Activated naive CD8-positive, alpha-beta T cell treated with anti-CD3 and anti-CD28 coated beads for 36 hours (primary cell): ENCODE results near the gene ZNF581. TPM values are rescaled to one million over a fixed set of nuclear protein-coding genes. Genes with fewer than 3 reads are reported as not detected.

Experiments
- DNase-seq: peaks from one replicate; pipeline ENCODE4 v3.0.0; 2021
- H3K27ac Mint-ChIP-seq: one replicate; pipeline ENCODE4 v1.8.0; 2022; ENCODE audit warnings: mild to moderate bottlenecking, moderate library complexity, mixed read lengths
- H3K27me3 Mint-ChIP-seq: one replicate; pipeline ENCODE4 v1.8.0; 2022; ENCODE audit warnings: mild to moderate bottlenecking, mixed read lengths
- H3K36me3 Mint-ChIP-seq: one replicate; pipeline ENCODE4 v1.8.0; 2021; ENCODE audit warnings: mild to moderate bottlenecking, mixed read lengths
- H3K4me1 Mint-ChIP-seq: one replicate; pipeline ENCODE4 v1.8.0; 2021; ENCODE audit warnings: mixed read lengths
- H3K4me3 Mint-ChIP-seq: one replicate; pipeline ENCODE4 v1.8.0; 2022; ENCODE audit warnings: mild to moderate bottlenecking, moderate library complexity, mixed read lengths
- H3K9me3 Mint-ChIP-seq: one replicate; pipeline ENCODE4 v1.8.0; 2022; ENCODE audit warnings: mixed read lengths
- total RNA-seq, 2 experiments: library from RNA; stranded (reverse); gene quantifications; one replicate each; pipeline ENCODE4 v1.2.3, GENCODE V29; 2021

Gene ZNF581
- total RNA-seq, 2 experiments from 2014 or later = 39.9 to 42.3 TPM

DNA sequence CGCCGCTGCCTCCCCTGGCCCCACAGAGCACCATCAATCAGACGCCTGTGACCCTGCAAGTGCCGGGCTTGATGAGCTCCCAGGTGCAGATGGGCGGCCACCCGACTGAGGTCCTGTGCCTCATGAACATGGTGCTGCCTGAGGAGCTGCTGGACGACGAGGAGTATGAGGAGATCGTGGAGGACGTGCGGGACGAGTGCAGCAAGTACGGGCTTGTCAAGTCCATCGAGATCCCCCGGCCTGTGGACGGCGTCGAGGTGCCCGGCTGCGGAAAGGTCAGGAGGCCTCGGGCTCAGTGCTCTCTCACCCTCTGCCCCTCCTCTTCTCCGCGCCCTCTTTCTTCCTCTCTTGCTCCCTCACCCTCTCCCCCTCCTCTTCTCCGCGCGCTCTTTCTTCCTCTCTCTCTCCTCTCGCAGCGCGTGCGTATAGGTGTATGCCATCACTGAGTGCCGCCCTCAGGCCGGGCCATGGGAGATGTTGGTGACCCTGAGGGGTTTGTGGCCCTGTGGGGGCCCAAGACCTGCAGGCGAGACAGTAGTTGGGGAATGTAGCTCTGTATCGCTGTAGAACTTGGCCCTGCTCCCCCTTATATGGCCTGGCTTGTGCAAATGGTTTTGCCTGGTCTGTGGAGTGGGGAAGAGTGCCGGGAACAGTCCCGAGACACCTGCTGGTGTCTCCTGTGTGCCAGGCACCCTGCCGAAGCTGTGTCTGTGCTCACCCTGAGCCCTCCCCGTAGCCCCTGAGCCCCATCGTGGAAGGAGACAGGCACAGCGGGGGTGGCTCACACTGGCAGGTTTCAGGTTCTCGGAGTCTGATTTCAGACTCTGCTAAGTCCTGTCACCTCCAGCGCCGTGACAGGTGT lies 26.2 kb downstream of the ZNF581 start:
- Mint-ChIP-seq H3K27ac (no peak overlapping the region), H3K4me1 (peaks cover 47% of the 10 kb centered on the region), H3K9me3 (no peaks in the 10 kb centered on the region), H3K27me3 (no peaks in the 10 kb centered on the region), H3K4me3 (no peak overlapping the region), H3K36me3 (peaks cover 17% of the 10 kb centered on the region)
- DNase-seq = no peak

- peaks cover 47% of the 10 kb centered on the region for H3K4me1 Mint-ChIP-seq
- peaks cover 18% of the 10 kb centered on the region for H3K36me3 Mint-ChIP-seq
- no peak overlapping the region for H3K4me3 Mint-ChIP-seq
- peak overlapping the region; percentile 23 for H3K27ac Mint-ChIP-seq
- H3K9me3 Mint-ChIP-seq = no peaks in the 10 kb centered on the region
- no peak for DNase-seq
- H3K27me3 Mint-ChIP-seq = no peaks in the 10 kb centered on the region
Measured at GRCh38 chr19:55670280-55671053, 27.0 kb downstream of the ZNF581 start.

GRCh38 chr19:55671054-55671378 lies 27.6 kb downstream of the ZNF581 start:
- peaks cover 20% of the 10 kb centered on the region for H3K36me3 Mint-ChIP-seq
- H3K27ac Mint-ChIP-seq = peak overlapping the region; percentile 23

GRCh38 chr19:55672418-55672817 lies 29.0 kb downstream of the ZNF581 start:
- no peak for DNase-seq
- H3K36me3 Mint-ChIP-seq = peaks cover 23% of the 10 kb centered on the region
- H3K9me3 Mint-ChIP-seq = no peaks in the 10 kb centered on the region
- no peak overlapping the region for H3K27ac Mint-ChIP-seq
- H3K4me3 Mint-ChIP-seq = no peak overlapping the region
- H3K4me1 Mint-ChIP-seq = peaks cover 58% of the 10 kb centered on the region
- no peaks in the 10 kb centered on the region for H3K27me3 Mint-ChIP-seq

More at GRCh38 chr19:55671054-55671378, 27.6 kb downstream of the ZNF581 start:
- Mint-ChIP-seq H3K9me3 (no peaks in the 10 kb centered on the region), H3K4me3 (no peak overlapping the region), H3K4me1 (peaks cover 51% of the 10 kb centered on the region), H3K27me3 (no peaks in the 10 kb centered on the region)
- no peak for DNase-seq

DNA sequence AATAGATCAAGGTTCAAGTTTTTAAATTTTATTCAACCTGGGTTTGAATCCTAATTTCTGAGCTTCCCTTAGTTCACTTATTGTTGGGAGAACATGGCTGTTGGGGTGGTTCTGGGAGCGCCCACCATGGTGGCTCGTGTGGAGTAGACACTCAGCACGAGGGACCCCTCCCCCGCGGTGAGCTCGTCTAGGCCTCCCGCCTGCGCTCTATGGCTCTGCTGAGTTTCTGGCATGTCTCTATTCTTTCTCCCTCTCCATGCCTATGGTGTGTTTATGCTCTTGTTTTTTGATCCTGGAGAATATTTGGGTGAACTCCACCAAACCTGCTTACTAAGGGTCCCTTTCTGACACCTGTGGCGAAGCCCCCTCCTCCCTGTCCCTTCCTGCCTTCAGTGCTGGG lies 30.0 kb downstream of the ZNF581 start:
- peak overlapping the region; percentile 14 for H3K4me3 Mint-ChIP-seq
- H3K4me1 Mint-ChIP-seq = peaks cover 61% of the 10 kb centered on the region
- peak overlapping the region; percentile 58 for H3K27ac Mint-ChIP-seq
- H3K36me3 Mint-ChIP-seq = peaks cover 30% of the 10 kb centered on the region
- H3K9me3 Mint-ChIP-seq = no peaks in the 10 kb centered on the region
- H3K27me3 Mint-ChIP-seq = no peaks in the 10 kb centered on the region
- DNase-seq = no peak

GRCh38 chr19:55673889-55674288 lies 30.4 kb downstream of the ZNF581 start:
- peak overlapping the region; percentile 14 for H3K4me3 Mint-ChIP-seq
- DNase-seq = no peak
- peaks cover 34% of the 10 kb centered on the region for H3K36me3 Mint-ChIP-seq
- no peaks in the 10 kb centered on the region for H3K9me3 Mint-ChIP-seq
- H3K27me3 Mint-ChIP-seq = no peaks in the 10 kb centered on the region
- peak overlapping the region; percentile 58 for H3K27ac Mint-ChIP-seq
- H3K4me1 Mint-ChIP-seq = peaks cover 65% of the 10 kb centered on the region

DNA sequence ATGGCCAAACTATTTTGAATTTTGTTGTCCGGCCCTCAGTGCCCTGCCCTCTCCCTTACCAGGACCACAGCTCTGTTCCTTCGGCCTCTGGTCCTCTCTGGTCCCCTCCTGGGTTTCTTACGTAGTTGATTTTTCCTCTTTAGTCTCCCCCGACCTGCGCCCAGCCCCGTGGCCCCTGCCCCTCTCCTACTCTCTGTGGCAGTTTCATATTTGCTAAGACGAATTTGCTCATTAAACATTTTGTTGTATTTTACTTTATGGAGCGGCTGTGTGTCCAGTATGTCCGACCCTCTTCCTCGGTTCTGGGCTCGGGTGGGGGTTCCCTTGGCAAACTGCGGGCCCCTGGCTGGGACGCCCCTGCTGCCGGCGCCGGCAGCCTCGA lies 31.0 kb downstream of the ZNF581 start:
- Mint-ChIP-seq H3K36me3 (peaks cover 38% of the 10 kb centered on the region), H3K4me3 (peak overlapping the region; percentile 73), H3K4me1 (peaks cover 67% of the 10 kb centered on the region), H3K9me3 (no peaks in the 10 kb centered on the region), H3K27ac (peak overlapping the region; percentile 83), H3K27me3 (no peaks in the 10 kb centered on the region)
- no peak for DNase-seq

- Mint-ChIP-seq H3K9me3 (no peaks in the 10 kb centered on the region), H3K36me3 (peaks cover 41% of the 10 kb centered on the region), H3K4me1 (peaks cover 67% of the 10 kb centered on the region), H3K4me3 (peak within 1 kb of the TSS; percentile 100), H3K27ac (peak within 1 kb of the TSS; percentile 94), H3K27me3 (no peaks in the 10 kb centered on the region)
- peak; percentile 98 for DNase-seq
Measured at GRCh38 chr19:55674841-55675660, 31.6 kb downstream of the ZNF581 start, which contains the start of gene EPN1. Gene EPN1 (plus strand): TSS chr19:55675226. CDS start chr19:55678628, 3,402 bp downstream.

DNA sequence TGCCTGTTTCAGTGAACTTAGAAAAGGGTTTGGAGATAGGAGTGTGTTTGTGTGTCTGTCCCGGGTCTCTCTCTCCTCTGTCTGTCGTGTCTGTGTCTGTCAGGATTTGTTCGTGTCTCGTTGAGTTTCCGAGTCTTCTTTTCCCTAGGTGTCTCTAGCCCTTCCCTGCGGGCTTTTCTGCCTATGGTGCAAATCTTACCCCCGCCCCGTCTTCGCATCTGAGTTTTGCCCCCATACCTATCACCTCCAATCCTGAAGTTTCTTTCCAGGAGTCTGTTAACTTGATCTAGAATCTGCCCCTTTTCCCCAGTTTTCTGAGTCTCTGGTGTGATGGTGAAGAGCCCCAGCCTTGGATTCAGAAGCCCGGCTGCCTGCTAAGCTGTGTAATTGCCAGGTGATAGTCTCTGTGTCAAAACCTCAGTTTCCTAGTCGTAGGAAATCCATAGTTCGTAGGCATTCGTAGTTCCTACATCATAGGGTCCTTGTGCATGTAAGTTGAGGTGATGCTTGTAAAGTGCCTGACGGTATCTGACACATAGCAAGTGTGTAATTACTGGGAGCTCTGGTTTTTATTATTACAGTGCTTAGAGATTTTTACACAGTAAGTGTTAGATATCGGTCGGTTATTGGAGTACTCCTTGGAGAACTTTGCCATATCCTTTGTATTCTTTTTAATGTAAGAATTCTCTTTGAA lies 32.4 kb downstream of the ZNF581 start:
- peak overlapping the region; percentile 94 for H3K27ac Mint-ChIP-seq
- H3K4me1 Mint-ChIP-seq = peaks cover 60% of the 10 kb centered on the region
- H3K36me3 Mint-ChIP-seq = peaks cover 41% of the 10 kb centered on the region
- H3K9me3 Mint-ChIP-seq = no peaks in the 10 kb centered on the region
- peak overlapping the region; percentile 100 for H3K4me3 Mint-ChIP-seq
- no peak for DNase-seq
- no peaks in the 10 kb centered on the region for H3K27me3 Mint-ChIP-seq

DNA sequence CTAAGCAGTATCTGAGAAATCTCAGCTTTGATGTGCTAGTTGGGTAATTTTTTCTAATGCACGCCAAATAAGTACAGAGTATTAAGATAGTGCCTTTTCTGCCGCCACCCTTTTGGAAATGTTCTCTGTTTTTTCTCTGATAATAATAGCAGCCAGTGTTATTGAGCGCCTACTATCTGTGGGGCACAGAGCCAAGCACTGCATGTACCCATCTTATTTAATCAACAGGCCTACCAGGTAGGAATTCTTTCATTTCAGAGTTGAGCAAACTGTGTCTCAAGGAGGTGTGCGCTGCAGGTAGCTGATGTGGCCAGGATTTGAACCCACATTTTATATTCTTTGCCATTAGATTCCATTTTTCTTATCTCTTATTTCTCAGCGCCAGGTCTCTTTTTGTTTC lies 32.9 kb downstream of the ZNF581 start:
- Mint-ChIP-seq H3K36me3 (peaks cover 38% of the 10 kb centered on the region), H3K4me1 (peaks cover 54% of the 10 kb centered on the region), H3K27ac (peak overlapping the region; percentile 18), H3K9me3 (no peaks in the 10 kb centered on the region), H3K4me3 (peak overlapping the region; percentile 100), H3K27me3 (no peaks in the 10 kb centered on the region)
- DNase-seq = no peak

DNA sequence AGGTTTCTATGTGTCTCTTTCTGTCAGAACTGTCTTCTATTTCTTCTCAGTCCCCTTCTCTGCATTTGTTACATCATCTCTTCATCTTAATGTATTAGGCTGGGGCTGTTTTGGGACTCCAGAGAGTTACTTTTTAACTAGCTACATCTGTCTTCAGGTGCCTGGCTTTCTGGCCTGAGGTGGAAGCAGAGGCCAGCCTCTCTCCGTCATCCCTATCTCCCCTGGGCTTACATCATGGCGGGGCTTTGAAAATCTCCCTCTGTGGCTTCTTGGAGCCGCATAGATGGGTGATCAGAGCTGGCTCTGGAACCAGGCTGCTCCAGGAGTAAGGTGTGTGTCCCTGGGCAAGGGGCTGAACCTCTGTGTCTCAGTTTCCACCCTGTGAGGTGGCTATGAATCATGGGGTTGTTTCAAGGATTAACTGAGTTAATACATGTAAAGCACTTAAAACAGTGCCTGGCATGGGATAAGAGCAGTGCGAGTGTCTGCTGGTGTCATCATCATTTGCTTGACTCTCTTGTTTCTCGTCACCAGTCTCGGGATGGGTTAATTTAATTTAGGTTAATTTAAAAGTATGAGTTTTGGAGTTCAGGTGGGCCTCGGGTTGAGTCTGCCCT lies 33.5 kb downstream of the ZNF581 start:
- H3K4me3 Mint-ChIP-seq = peak overlapping the region; percentile 100

GRCh38 chr19:55677572-55678028 lies 34.2 kb downstream of the ZNF581 start:
- Mint-ChIP-seq H3K4me1 (peaks cover 47% of the 10 kb centered on the region), H3K36me3 (peaks cover 35% of the 10 kb centered on the region), H3K27me3 (no peaks in the 10 kb centered on the region), H3K27ac (peak overlapping the region; percentile 2), H3K9me3 (no peaks in the 10 kb centered on the region), H3K4me3 (no peak overlapping the region)
- no peak for DNase-seq

More for the DNA sequence above, 33.5 kb downstream of the ZNF581 start:
- H3K27me3 Mint-ChIP-seq = no peaks in the 10 kb centered on the region
- no peak for DNase-seq
- peaks cover 38% of the 10 kb centered on the region for H3K36me3 Mint-ChIP-seq
- peaks cover 52% of the 10 kb centered on the region for H3K4me1 Mint-ChIP-seq
- peak overlapping the region; percentile 52 for H3K27ac Mint-ChIP-seq
- H3K9me3 Mint-ChIP-seq = no peaks in the 10 kb centered on the region

GRCh38 chr19:55678121-55678671 lies 34.7 kb downstream of the ZNF581 start:
- no peaks in the 10 kb centered on the region for H3K27me3 Mint-ChIP-seq
- peak overlapping the region; percentile 2 for H3K27ac Mint-ChIP-seq
- no peak overlapping the region for H3K4me3 Mint-ChIP-seq
- peaks cover 47% of the 10 kb centered on the region for H3K4me1 Mint-ChIP-seq
- DNase-seq = no peak
- H3K9me3 Mint-ChIP-seq = no peaks in the 10 kb centered on the region
- H3K36me3 Mint-ChIP-seq = peaks cover 35% of the 10 kb centered on the region
